GM18873 (cell line): ENCODE data around the gene HTR1B.

Experiments
- ATAC-seq: cut with Tn5 transposase; IDR thresholded peaks from one replicate; pipeline ENCODE4 v1.9.1; 2021; ENCODE audit warnings: mild to moderate bottlenecking, moderate library complexity, moderate number of reproducible peaks; ENCODE audit not compliant: unreplicated experiment, low FRiP score

Gene HTR1B, protein sequence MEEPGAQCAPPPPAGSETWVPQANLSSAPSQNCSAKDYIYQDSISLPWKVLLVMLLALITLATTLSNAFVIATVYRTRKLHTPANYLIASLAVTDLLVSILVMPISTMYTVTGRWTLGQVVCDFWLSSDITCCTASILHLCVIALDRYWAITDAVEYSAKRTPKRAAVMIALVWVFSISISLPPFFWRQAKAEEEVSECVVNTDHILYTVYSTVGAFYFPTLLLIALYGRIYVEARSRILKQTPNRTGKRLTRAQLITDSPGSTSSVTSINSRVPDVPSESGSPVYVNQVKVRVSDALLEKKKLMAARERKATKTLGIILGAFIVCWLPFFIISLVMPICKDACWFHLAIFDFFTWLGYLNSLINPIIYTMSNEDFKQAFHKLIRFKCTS

DNA sequence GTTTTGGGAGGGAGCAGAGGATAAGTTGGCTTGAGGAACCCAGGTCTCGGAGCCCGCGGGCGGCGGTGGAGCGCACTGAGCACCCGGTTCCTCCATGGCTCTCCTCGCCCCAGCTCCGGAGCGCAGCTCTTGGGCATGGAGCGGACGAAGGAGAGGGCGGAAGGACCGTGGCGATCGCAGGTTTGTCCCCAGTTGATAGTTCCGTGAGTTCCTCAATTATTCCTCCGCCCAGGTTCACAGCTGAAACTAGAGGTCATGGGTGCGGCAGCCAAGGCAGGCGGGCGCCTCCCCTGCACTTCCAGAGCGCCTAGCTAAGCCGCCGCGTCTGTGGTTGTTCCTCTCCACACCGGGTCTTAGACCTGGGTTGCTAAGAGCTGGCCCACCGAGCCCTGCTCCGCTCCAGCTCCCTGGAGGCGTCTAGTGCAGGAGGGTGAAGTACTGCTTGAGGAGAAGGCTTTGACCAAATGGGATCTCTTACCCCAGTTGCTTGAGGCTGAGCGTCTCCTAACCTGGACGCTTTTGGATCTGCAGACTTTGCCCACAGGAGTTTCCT lies at the start of gene HTR1B:
Gene HTR1B, minus strand, starts transcription at position 184 of the 553 bp plus-strand sequence. Its CDS starts 88 bp downstream, at position 96.
- no peak for ATAC-seq

DNA sequence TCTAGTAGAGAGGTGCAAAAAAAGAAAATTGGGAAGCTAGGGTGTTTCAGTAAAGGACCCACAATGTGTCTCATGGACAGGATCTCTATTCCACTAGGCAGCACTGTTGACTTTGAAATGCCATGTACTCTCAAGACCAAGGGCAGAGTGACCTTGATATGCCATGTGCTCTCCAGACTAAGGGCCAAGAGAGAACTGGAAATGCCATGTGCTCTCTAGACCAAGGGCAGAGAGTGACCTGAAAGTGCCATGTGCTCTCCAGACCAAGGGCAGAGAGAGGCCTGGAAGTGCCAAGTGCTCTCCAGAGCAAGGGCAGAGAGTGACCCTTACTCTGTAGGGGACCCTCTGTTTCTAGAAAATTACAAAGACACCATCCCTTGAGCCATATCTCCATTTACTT lies 49.3 kb upstream of the HTR1B start:
- ATAC-seq = no peak

DNA sequence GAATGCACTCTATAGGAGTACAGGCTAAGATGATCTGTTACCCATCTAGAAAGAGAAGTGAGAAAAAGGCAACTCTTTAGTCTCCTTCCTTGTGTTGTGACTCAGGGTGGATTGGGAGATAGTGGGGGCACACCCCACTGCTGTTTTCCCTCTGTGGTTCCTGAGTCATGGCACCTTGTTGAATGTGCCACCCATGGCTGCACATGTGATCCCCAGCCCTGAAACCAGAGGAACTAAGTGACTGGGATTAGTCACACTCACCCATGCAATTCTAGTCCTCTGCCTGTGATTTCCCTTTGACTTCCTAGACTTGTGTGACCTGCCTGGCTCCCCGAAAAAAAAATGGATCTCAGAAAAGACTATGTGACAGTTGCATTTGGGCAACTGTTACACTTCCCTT lies 48.6 kb upstream of the HTR1B start:
- ATAC-seq = no peak

DNA sequence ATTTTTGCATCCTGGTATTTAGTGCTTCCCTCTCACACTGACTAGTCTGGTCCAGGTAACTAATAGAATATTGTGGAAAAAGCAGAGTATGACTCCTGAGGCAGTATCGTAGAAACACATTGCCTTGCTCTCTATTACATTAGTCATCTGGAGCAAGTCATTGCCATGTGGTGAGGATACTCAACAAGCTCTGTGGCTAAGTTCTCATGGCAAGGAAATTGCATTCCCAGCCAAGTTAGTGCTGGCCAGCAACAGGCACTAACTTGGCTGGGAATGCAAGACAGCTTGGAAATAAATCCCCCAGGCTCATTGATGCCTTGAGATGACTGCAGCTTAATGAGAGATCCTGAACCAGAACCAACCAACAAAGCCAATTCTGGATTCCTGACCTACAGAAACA lies 39.7 kb upstream of the HTR1B start:
- no peak for ATAC-seq

DNA sequence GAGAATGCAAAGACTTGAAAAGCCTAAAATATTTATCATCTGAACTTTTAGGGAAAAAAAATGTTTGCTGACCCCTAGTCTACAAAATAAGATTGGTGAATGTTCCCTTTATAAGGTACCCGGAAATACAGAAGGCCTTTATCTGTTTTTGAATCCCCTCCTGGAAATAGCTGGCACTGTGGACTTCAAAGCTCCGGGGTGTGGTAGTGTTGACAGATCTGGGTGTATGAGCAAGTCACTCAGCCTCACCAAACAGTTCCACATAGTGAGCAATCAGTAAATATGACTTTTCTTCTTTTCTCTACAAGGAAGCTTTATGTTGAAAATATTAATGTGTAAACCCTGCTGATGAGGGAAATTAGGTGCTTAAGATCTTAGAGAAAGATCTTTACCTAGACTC lies 29.2 kb upstream of the HTR1B start:
- ATAC-seq = no peak

DNA sequence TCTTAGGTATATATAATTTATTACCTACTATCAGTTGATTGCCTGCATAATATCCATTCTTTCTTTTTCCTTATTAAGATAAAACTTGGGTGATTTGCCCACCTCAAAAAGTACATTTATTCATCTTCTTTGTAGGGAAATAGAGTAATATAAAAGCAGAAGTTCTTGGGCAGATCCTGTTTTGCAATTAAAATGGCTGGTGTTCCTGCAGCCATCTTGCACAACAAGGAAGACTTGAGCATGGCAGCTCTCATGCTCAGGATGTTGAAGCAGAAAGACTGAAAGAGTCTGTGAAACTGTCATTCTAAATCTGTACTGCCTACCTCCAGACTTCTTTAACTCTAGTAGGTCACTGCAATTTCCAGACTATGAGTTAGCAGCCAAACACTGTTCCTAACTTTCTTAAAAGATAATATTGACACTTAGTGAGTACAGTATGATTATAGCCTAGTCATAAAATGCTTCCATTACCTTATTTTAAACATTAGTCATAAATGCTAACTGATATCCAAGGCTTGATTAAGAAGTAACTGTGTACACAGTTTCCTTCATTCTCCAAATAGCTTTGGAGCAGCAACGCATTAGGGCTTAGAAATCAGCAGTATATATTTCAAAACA lies 24.6 kb upstream of the HTR1B start:
- ATAC-seq = no peak

DNA sequence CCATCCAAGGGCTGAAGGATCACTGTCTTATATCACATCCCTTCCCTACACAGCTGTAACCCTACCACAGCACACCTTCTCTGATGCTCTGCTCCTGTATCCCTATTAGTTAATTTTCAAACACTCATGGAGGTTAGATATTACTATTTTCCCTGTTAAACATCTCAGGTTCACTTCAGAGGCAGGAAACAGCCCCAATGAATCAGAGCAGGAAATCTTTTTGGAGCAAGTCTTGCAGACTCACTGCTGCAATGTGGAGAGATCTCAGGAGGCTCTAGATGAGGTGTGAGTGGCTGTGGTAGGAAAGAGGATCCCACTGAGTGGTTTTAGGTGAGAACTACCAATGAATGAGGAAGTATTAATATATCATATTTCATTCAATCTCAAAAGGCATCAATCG lies 19.7 kb upstream of the HTR1B start:
- ATAC-seq = no peak

DNA sequence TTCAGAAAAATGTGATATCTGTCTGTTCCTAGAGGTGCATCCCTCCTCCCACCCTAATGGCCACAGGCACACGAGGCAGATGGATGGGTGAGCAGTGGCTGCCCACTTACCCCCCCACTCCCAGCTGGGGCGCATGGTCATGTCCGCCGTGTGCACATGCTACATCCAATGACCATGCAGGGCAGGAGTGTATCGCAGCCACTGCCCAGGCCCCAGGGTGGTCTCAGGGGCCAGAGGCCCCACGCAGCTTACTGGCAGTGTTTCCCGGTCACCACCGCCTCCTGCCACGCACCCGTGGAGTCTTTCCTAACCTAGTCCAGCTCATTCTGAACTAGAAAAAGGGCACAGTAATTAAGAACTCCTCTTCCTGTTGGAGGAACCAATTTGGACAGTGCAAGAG lies 11.7 kb upstream of the HTR1B start:
- ATAC-seq = no peak

DNA sequence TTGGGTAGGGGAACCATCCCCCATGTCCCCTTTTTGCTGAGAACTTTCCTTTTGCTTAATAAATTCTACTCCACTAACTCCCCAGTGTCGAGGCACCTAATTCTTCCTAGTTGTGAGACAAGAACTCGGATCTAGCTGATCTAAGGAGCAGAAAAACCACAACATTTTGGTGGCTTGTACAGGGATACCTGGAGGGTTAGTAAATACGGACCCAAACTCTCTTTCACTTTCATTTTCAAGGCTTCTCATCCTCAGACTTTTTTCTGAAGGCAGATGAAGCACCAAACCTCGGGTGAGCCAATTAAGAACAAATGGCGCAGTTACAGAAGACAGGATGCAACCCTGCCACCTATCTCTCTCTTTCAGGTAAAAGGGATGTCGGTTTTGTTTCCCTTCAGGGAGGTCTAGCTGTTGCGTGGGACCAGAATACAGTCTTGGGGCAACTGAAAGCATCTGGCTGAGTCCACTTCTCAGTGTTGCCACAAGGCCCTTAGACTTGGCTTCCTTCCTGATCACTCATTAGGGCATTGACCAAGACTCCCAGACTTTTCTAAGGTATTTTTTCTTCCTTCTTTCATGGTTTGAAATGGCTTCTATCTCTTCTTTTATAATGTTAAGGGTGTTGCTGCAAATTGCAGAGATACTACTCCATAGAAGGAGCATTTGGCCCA lies 11.1 kb upstream of the HTR1B start:
- ATAC-seq = no peak

DNA sequence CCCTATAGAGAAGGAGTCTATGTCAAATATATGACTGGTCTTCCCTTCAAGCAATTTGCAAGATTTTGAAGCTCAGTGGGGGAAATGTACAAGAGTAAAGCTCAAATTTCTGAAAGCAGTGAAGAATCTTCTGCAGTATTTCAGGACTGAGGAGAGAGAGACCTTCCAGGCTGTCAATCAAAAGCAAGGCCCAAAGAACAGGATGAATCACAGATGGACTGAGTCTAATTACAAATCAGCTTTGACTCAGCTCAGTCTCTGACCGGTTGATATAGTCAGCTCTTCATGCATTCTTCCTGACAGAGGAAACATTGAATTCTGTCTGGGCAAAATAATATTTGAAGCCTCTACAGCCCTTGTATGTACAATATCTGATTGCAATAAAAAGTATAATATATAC lies 7.7 kb upstream of the HTR1B start:
- no peak for ATAC-seq

DNA sequence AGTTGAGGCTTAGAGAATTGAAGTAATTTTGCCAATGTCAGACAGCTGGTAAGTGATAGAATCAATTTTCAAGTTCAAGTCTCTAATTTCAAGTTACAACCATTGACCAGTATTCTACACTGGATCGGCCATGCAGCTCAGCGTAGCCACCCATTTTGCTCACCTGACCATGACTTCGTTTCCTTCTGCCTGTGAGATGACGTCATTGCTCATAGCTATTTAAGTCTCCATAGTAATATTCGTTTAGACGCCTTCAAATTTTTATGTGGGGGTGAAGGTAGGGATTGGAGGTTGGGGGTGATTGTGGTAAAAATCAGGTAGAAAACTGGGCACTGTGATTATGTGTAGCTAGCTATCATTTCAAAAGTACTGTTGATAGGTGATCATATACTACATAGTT lies 5.6 kb upstream of the HTR1B start:
- no peak for ATAC-seq

DNA sequence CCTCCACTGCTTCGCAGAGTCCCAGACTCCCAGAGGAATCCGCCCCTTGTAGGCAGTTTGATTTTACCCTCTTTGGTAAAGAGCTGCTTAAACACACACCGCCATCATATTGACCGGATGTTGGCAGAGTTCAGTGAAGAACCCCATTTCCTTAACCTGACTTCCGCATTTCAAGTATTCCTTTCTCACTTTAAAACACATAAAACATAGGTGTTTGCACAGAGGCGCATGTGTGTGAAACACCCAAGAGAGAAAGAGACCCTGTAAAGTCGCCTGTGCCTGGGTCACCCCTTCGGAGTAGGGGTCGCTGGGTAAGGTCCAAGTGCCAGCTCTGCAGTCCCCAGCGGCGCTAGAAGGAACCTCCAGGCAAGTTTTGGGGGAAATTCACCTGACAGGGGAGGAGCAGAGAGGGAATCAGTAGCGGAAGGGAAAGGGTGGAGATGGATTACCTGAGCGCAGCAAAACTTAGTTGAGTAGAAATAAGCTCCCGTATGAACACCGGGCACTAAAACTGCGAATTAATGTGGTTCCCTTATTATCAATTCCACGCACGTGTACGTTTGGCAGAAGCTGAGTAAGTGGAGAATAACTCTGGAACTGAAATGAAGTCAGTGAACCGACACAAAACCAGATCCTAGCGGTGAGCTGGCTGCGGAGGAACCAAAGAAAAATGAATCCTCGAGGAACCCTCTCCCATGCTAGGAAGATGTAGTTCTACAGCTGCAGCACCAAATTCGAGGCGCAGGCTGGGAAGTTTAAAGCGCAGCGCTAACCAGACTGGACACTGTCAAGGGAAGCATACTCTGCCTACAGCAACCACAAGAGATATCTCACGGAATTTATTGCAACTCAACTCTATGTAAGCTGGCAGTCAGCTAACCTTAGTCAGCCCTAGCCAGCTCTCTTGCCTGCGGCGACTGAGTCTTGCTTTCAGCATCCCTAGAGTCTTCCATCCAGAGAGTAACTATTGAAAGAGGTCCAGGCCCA lies 3.5 kb upstream of the HTR1B start:
- ATAC-seq = peak; percentile 68

DNA sequence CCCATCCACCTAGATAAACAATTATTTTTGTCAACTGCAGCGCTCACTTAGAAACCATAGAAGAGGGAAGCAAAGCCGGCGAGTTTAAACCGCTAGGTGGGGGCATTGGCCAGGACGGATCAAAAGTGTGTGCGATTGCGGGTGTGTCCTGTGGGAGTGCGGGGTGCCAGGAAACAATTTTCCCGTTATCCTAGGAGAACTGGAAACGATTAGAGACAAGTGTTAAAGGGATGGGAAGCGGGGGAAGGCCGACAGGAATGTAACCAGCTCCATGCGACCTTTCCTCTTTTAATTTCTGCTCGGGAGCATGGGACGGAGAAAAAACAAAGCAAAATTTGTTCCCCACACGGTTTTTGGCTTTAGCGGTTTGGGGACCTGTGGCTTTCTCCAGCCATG lies 2.8 kb upstream of the HTR1B start:
- ATAC-seq = peak; percentile 89

DNA sequence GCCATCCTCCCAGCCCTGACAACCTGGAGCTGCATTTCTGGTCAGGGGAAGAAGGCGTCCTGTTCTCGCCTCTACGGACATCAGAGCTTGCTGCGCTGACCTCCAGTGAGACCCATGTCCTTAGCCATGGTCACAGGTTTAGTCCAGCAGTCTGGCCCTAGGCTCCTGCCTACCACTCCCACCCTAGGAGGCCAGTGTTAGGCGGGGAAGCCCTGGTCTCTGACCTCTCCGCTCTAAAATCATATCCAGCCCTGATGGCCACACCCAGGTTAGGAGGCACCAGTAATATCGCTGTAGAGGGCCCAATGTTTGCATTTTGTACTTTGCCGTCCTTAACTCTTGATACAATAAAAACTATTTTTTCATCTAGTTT lies 1.2 kb upstream of the HTR1B start:
- ATAC-seq = no peak

DNA sequence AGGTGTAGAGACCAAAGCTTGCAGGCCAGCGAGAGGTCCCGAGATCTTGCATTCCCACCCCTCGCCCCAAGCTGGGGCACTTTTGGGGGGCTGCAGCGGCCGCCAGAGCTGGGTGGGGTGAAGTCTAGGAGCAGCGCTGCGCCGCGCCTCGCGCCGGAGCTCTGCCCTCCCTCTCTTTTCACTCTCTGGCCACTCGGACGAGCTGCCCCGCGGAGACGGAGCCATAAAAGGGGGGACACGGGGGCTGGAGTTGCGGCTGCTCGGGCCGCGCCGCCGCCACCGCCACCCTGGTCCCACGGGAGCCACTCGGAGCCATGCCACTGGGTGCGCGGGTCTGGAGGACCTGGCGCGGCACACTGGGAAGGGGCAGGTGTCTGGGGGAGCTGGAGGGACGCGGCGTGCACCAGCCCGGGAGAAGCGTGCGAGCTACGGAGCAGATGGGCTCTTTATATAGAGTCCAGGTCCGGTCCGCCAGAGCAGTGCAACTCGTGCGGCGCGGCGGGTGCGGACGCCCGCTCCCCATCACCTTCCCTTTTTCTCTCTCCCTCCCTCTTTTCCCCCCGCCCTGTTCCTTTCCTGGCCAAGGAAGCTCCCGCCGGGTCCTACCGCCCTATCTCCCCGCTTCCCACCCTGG lies 687 bp upstream of the HTR1B start:
- no peak for ATAC-seq

DNA sequence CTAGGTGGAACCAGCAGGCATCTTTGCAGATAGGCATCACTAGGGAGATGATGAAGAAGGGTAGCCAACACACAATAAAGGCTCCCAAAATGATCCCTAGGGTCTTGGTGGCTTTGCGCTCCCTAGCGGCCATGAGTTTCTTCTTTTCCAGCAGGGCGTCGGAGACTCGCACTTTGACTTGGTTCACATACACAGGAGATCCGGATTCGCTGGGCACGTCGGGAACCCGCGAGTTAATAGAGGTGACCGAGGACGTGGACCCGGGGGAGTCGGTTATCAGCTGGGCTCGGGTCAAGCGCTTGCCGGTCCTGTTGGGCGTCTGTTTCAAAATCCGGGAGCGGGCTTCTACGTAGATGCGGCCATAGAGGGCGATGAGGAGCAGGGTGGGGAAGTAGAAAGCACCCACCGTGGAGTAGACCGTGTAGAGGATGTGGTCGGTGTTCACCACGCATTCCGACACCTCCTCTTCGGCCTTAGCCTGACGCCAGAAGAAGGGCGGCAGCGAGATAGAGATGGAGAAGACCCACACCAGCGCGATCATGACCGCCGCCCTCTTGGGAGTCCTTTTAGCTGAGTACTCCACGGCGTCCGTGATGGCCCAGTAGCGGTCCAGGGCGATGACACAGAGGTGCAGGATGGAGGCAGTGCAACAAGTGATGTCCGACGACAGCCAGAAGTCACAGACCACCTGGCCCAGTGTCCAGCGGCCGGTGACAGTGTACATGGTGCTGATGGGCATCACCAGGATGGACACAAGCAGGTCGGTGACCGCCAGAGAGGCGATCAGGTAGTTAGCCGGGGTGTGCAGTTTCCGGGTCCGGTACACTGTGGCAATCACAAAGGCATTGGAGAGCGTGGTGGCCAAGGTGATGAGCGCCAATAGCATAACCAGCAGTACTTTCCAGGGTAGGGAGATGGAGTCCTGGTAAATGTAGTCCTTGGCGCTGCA lies 658 bp downstream of the HTR1B start:
- ATAC-seq = no peak

DNA sequence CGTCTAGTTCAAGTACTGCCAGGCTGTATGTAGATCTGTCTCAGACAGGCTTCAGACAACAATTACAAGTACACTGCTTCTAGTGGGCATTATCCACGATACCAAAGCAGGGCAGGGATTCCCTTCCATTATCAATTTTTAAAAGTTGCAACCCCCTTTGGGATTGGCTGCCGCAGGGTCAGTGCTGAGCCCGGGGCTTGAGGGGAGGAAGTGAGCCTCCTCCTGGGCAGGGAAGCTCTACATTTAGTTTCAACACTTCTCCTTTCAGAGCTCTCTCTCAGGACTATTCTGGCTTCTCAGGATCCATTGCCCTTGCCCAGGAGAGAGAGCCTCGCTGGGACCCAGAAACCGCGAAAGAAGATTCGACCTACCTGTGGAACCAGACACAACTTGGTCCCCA lies 1.5 kb downstream of the HTR1B start:
- no peak for ATAC-seq

DNA sequence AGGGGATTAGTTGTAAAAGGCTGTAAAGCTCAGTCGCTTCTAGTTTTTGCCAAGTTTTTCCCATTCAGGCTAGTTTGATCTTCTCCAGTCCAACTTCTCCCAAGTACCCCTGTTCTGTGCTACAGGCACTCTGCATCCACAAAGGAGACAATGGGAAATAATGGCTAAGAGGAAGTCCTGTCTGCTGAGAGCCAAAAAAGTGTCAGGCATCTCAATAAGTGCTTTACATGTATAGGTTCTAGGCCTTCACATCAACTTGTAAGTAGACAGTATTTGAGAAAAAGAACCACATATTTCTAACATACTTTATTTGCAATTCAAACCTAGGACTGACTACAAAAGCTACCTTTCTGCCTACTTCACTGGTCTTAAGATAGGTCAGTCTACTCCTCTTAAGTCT lies 4.9 kb downstream of the HTR1B start:
- no peak for ATAC-seq
